Activated CD4-positive, alpha-beta T cell treated with anti-CD3 and anti-CD28 coated beads, Interleukin-2, Interleukin-4, amounts not matched to agents 100 ng/mL and 50 ng/mL, durations not matched to agents 16 hours and 8 hours (primary cell): ENCODE measurements around the gene LDLRAD4.

ENCODE experiments used
- DNase-seq: peaks from one replicate; pipeline ENCODE4 v3.0.0-alpha.2; 2020; ENCODE audit warnings: low spot score

The LDLRAD4 gene

GRCh38 chr18:13229001-13229671 is 10.6 kb downstream of the LDLRAD4 start:
- DNase-seq = no peak

GRCh38 chr18:13231151-13231550 is 12.6 kb downstream of the LDLRAD4 start:
- DNase-seq = no peak

DNA sequence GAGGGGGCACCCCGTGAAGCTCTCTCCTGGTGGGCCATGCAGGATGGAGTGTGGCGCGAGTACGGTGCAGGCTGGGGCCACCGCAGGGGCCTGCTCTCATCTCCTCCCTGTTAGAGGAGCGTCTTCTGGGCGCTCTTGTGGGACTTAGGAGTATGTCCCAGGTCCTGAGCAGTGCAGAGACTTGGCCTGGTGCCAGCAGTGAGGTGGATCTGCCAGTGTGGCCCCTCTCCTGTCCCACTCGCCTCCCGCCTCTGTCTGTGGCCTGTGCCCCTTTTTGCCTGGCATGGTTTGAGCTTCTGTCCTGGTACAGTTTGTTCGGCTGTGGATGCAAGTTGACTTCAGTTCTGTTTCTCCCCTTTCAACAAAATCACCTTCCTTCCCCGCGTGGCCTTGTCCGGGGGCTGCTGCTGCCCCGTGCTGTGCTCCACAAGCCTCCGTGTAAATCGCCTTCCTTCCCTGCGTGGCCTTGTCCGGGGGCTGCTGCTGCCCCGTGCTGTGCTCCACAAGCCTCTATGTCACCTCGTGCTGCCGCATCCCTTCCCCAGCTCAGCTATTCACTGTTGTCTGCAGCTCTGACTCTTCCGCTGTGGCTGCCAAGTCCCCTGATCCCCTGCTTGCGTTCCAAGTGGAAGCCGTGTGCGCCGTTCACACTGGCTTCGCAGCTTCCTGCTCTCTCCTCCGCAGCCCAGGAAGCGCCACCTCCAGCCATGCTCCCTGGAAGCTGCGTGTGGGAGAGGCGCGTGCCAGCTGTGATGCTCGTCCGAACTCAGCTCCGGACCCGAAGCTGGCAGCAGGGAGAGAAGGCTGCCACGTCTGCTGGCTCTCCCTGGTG is 13.7 kb downstream of the LDLRAD4 start:
- DNase-seq = no peak

DNA sequence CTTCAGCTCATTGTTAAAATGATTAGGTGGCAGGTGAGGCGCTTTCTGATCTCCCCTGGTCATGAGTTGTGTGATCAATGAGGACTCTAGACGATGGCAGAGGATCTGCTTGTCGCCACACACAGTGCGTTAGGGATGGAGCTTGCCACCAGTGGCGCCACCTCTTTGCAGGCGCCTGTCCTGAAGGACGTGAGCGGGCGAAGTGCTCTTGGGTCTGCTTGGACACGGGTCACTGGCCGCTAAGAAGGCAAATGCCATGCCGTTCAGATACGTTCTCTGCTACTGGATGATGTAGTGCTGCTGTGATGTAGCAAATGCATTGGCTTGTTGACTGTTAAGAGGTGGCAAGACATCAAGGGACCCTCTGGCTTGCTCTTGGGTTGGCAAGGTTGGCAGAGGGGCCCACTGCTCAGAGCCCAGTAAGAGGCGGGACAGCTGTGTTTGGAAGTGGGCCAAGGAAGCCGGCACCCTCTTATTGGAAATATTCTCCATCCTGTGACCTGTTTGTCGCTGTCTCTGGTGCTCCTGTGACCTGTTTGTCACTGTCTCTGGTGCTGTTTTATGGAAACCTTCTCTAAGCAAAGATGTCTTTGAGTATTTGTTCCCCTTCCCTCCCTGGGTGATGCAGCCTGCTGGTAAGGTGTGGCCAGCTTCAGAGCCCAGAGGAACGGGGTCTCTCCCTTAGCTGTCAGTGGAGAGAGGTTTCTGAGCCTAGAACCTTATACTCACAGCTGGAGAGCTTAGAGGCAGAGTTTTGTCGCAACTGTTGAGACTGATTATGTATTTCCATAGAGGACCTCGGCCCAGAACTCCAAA is 14.6 kb downstream of the LDLRAD4 start:
- DNase-seq = no peak

- no peak for DNase-seq
Measured at GRCh38 chr18:13233787-13234783, 15.5 kb downstream of the LDLRAD4 start.

GRCh38 chr18:13235421-13235831 is 16.9 kb downstream of the LDLRAD4 start:
- DNase-seq = no peak

DNA sequence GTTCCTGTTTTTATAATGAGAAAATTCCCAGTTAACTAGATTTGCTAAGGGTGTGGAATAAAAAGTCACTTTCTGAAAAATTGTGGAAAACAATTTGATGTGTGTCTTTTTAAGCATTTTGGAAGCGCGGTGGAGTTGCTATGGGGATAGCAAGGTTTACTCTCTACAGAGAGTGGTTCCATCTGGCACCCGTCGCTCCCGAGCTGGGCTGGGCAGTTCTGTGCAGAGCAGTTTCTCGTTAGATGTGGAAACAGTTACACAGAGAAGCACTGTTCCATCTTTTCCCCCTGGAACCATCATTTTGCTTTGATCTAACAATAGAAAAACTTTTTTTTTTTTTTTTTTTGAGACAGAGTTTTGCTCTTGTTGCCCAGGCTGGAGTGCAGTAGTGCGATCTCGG is 17.4 kb downstream of the LDLRAD4 start:
- DNase-seq = no peak

GRCh38 chr18:13236411-13236810 is 17.9 kb downstream of the LDLRAD4 start:
- DNase-seq = no peak

GRCh38 chr18:13237073-13237472 is 18.5 kb downstream of the LDLRAD4 start:
- DNase-seq = no peak

DNA sequence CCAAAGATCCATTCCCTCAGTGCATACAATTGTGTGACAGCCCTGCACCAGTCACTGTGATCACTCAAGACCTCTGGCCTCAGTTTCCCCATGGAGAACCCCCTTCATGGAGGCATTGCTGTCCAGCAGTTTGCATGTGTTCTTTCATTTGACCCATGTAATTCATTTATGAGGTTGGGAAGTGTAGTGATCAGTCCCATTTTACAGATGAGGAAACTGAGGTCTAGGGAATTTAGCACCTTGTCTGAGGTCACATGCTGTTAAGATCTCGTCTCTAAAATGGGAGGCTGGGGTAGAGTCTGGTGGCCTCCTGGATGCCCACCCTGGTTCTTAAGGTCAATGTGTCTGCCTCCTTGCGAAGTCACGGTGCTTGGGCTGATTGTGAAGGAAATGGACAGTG is 19.1 kb downstream of the LDLRAD4 start:
- DNase-seq = no peak

GRCh38 chr18:13239171-13239956 is 20.8 kb downstream of the LDLRAD4 start:
- no peak for DNase-seq

DNA sequence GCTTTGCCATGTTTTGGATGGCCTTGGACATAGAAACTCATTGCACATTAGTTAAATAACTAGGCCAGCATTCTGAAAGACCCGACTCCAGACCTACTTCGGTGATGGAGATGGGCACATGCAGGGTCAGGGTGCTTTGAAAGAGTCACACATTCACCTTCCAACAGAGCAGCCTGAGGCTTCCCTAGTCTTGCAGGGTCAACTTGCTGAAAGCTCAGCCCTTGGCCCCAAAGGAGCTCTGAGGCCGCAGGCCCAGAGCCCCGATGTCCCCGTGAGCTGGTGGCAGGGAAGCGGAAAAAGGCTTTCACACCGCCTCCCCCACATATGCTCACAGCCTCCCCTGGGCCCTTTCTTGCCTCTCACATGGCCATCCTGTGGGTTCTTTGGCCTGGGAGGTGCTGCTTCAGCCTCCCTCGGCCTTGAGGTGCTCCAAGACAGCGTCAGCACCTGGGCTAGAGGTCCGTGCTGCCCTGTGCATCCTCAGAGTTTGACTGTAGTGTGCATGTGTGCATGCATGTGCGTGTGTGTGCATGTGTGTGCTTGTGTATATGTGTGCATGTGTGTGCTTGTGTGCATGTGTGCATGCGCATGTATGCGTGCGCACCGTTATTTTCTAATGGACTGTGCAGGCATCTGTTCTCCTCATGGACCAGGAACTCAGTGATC is 21.6 kb downstream of the LDLRAD4 start:
- DNase-seq = no peak

DNA sequence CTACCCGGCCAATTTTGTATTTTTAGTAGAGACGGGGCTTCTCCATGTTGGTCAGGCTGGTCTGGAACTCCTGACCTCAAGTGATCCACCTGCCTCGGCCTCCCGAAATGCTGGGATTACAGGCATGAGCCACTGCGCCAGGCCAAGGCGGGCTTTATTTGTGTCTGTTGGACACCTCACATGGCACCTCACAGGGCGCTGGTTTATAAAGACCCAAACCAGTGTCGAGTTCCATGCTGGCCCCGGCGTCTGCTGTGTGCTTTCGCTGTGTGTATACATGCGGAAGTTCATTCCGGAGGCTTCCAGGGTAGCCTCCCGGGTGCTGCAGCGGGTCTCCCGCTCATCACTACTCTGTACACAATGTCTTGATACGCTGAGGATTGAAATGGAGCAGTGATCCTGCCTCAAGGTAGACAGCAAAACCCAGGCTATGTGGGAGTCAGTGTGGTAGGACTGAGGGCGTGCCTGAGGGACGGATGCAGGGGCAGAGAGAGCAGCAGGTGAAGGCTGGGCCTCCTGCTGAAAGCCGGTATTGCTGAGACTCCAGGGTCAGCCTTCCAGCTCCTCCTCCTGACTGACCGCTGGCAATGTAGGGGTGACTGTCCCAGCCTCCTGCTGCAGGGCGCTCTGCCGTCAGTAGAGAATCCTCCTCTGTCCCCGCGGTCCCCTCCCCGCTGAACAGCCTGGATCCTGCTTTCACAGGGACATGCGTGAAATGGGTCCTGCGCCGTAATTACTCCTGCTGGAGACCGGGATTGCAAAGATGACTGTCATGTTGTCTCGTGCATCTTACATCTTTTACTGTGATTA is 22.7 kb downstream of the LDLRAD4 start:
- DNase-seq = no peak

DNA sequence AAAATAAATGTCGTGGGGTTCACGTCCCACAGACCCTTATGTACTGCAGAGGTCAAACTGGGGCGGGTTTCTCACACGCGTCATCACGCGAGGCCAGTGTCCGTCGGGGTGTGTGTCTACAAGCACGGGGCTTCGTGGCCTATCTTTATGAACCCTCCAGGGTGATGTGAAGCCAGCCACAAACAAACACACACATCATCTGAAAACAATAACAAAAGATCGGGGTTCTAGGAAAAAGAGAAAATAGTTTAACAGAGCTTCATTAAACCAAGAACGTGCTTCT is 23.3 kb downstream of the LDLRAD4 start:
- DNase-seq = no peak

DNA sequence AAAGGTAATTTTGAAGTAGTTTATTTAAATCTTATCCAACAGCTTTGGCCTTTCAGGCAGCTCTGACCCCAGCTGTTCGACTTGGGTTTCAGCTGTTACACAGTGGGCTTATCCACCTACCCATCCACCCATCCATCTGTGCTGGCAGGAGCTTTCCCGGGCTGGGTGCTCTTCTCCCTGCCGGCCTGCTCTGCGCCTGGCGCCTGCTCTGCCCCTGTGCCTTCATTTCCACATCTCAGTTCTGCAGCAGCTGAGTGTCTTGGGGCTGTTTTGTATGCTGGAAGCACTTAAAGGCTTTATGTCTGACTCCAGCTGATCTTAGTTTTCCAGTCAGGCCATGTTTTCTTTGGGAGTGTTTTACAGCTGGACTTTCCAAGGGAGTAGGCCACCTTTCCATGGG is 24.2 kb downstream of the LDLRAD4 start:
- DNase-seq = no peak

GRCh38 chr18:13243363-13243762 is 24.8 kb downstream of the LDLRAD4 start:
- DNase-seq = no peak

DNA sequence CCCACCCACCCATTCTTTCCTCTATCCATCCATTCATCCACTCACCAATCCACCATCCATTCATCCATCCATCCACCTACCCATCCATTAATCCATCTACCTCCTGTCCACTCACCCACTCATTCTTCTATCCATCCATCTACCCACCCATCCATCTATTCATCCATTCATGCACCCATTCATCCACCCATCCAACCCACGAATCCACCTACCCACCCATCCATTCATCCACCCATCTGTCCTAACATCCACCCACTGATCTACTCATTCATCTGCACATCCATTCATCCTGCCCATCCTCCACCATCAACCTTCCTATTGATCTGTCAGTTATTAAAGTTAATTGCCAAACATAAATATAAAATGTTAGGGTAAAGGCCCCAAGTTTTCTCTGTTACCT is 25.6 kb downstream of the LDLRAD4 start:
- no peak for DNase-seq

GRCh38 chr18:13245481-13246000 is 27.0 kb downstream of the LDLRAD4 start:
- no peak for DNase-seq

DNA sequence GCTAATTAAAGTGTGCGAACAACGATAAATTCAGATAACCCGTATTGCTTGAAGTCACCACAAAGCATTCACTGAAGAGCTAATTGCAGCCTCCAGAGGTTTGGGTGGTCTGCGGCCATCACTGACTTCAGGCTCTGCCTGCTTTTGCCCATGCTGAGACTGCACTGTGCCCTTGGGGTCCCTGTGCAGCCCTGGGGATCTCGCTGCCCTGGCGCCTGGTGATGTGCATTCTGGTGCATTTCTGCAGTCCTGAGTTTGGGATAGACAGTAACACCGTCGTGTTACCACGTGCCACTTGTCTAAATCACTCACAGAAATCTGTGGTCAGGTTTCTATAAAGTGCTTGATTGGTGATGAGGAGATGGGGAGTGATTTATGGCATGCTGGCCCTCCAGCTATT is 27.6 kb downstream of the LDLRAD4 start:
- DNase-seq = no peak
